Thyroid gland (tissue), 4 donors: ENCODE measurements around the gene PFN3.

Experiments used
- CTCF ChIP-seq, 6 experiments: fragments of 200-600 bp in 3 of 6; fragments of 450-650 bp in 3 of 6; sonication (generic) in 3 of 6; IDR thresholded peaks; one replicate each; pipeline ENCODE4 v1.5.1; 2016 to 2019; ENCODE audit warnings: antibody characterized with exemption in 6 of 6, mild to moderate bottlenecking in 2 of 6, inconsistent platforms in 1 of 6, moderate library complexity in 1 of 6
- POLR2A ChIP-seq, 2 donors: fragments of 450-650 bp; IDR thresholded peaks; one replicate each; pipeline ENCODE4 v1.6.1; 2017; ENCODE audit warnings: antibody characterized with exemption in 2 of 2, mild to moderate bottlenecking in 2 of 2, moderate library complexity in 1 of 2

- no peak for TF ChIP-seq CTCF (IDR thresholded peaks at IDR 0.05)
- TF ChIP-seq POLR2A (IDR thresholded peaks at IDR 0.05) = no peak
Observed at GRCh38 chr5:177423671-177424070, 23.2 kb upstream of the PFN3 start.
